ENCODE data around the gene PI4KA.
"Not testable (repeated sequence)": the region's sequence is repeated elsewhere in the genome, so short reads cannot be mapped to it uniquely, and the experiment has no call there.

Gene PI4KA

GRCh38 chr22:20703414-20703806, 155.2 kb downstream of the PI4KA start:
- DNase-seq (ENCODE audit: insufficient read length, low spot score) = not testable (repeated sequence)

GRCh38 chr22:20702546-20703413, 155.8 kb downstream of the PI4KA start:
- not testable (repeated sequence) for FAIRE-seq
- DNase-seq (ENCODE audit: insufficient read length, low spot score) = peak; percentile 65

More at GRCh38 chr22:20703414-20703806, 155.2 kb downstream of the PI4KA start:
- FAIRE-seq = not testable (repeated sequence)

- DNase-seq (ENCODE audit: insufficient read length, low spot score); FAIRE-seq: not testable (repeated sequence)
Observed at GRCh38 chr22:20702175-20702545, 156.5 kb downstream of the PI4KA start.

GRCh38 chr22:20701680-20702136, 156.9 kb downstream of the PI4KA start:
- FAIRE-seq; DNase-seq (ENCODE audit: insufficient read length, low spot score): not testable (repeated sequence)

- not testable (repeated sequence) for DNase-seq (ENCODE audit: insufficient read length, low spot score); FAIRE-seq
Observed at GRCh38 chr22:20700347-20700746, 158.3 kb downstream of the PI4KA start.

- not testable (repeated sequence) for FAIRE-seq
Observed at GRCh38 chr22:20699856-20700255, 158.8 kb downstream of the PI4KA start.

GRCh38 chr22:20697481-20698113, 161.0 kb downstream of the PI4KA start:
- not testable (repeated sequence) for FAIRE-seq

More at GRCh38 chr22:20699856-20700255, 158.8 kb downstream of the PI4KA start:
- not testable (repeated sequence) for DNase-seq (ENCODE audit: insufficient read length, low spot score)

GRCh38 chr22:20696056-20696455, 162.6 kb downstream of the PI4KA start:
- not testable (repeated sequence) for DNase-seq (ENCODE audit: insufficient read length, low spot score); FAIRE-seq

More at GRCh38 chr22:20697481-20698113, 161.0 kb downstream of the PI4KA start:
- DNase-seq (ENCODE audit: insufficient read length, low spot score) = peak; percentile 45

GRCh38 chr22:20695205-20695604, 163.4 kb downstream of the PI4KA start:
- FAIRE-seq; DNase-seq (ENCODE audit: insufficient read length, low spot score): not testable (repeated sequence)

GRCh38 chr22:20694256-20694655, 164.4 kb downstream of the PI4KA start:
- FAIRE-seq = not testable (repeated sequence)

GRCh38 chr22:20692926-20693325, 165.7 kb downstream of the PI4KA start:
- FAIRE-seq; DNase-seq (ENCODE audit: insufficient read length, low spot score): not testable (repeated sequence)

More at GRCh38 chr22:20694256-20694655, 164.4 kb downstream of the PI4KA start:
- DNase-seq (ENCODE audit: insufficient read length, low spot score) = not testable (repeated sequence)

GRCh38 chr22:20690586-20691317, 167.9 kb downstream of the PI4KA start:
- not testable (repeated sequence) for DNase-seq (ENCODE audit: insufficient read length, low spot score)

GRCh38 chr22:20687356-20688172, 171.0 kb downstream of the PI4KA start:
- FAIRE-seq; DNase-seq (ENCODE audit: insufficient read length, low spot score): not testable (repeated sequence)

More at GRCh38 chr22:20690586-20691317, 167.9 kb downstream of the PI4KA start:
- FAIRE-seq = not testable (repeated sequence)

GRCh38 chr22:20685764-20686163, 172.8 kb downstream of the PI4KA start:
- DNase-seq (ENCODE audit: insufficient read length, low spot score); FAIRE-seq: not testable (repeated sequence)

GRCh38 chr22:20678792-20679435, 179.7 kb downstream of the PI4KA start:
- DNase-seq (ENCODE audit: insufficient read length, low spot score); FAIRE-seq: not testable (repeated sequence)

- FAIRE-seq (no peak), DNase-seq (ENCODE audit: insufficient read length, low spot score) (no peak)
Observed at GRCh38 chr22:20677684-20678242, 180.8 kb downstream of the PI4KA start.

GRCh38 chr22:20675613-20676012, 183.0 kb downstream of the PI4KA start:
- DNase-seq (ENCODE audit: insufficient read length, low spot score); FAIRE-seq: not testable (repeated sequence)

- DNase-seq (ENCODE audit: insufficient read length, low spot score) = no peak
- no peak for FAIRE-seq
Observed at GRCh38 chr22:20674998-20675397, 183.6 kb downstream of the PI4KA start.

All from HTR-8/SVneo (cell line).